Smooth muscle cell of the coronary artery (primary cell): Measurements from ENCODE around the gene PIGR. TPM values are rescaled to one million over a fixed set of nuclear protein-coding genes. Genes with fewer than 3 reads are reported as not detected.

ENCODE experiments used
- total RNA-seq: library from RNA; depleted of rRNA; stranded (reverse); fragments of >200 nt; gene quantifications from 2 replicates; pipeline ENCODE4 v1.2.3, GENCODE V29; 2014; ENCODE audit warnings: low replicate concordance

The PIGR gene
- total RNA-seq = not detected in 2 replicates

GRCh38 chr1:206946261-206946660, at the start of gene PIGR:
Gene PIGR, minus strand, starts transcription at chr1:206946466. Its CDS starts 5,935 bp downstream, at chr1:206940531.

DNA sequence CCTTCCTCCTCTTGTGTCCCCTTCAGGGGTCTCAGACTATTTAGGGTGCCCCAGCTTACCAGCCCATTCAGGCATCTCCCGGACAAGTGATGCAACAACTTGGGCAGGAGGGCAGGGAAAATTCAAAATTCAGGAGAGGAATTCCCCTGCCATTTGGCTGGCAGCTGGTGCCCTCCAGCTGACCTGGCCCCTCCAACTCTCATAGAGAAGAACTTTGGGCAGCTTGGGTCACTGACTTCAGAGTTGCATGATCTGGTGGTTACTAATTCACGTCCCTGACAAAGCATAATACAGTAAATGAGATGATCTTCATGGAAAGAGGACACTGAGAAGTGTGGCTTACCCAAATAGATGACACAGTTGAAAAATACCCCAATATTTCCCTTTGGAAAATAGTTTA, 24.2 kb upstream of the PIGR start, which contains the start of gene FCAMR:
TSS of gene FCAMR (minus strand) at position 15 of the 400 bp plus-strand sequence. CDS start 335 bp downstream, outside the sequence.

DNA sequence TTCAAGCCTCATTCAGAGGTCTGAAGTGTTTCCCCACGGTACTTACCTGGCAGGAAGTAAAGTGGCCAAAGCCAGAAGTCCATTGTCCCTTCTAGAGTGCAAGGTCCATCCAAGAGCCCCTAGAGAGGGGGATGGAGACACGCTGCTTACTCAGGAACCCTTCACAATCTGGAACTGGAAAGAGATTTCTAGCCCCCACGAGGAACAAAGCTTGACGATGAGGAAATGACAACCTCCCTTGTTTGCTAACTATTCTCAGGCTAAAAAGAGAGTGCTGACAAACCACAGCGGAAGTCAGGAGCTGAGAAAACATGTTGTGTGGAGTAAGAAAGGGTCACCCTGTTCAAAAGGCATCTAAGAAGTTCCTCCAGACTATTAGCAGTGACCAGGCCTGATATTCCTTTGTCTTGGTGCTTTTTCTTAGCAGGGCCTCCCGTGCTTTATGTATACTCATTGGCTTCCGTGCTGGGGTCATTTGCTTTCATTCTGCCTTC, 24.4 kb downstream of the PIGR start, which contains the start of gene FCMR:
TSS of gene FCMR (minus strand) at position 170 of the 494 bp plus-strand sequence. CDS start at position 83, 87 bp downstream.

GRCh38 chr1:206897175-206897574, 49.1 kb downstream of the PIGR start, which contains the start of gene IL24:
Gene IL24, plus strand, starts transcription at chr1:206897443. Its CDS starts 390 bp downstream, at chr1:206897833.

Other genes starting within 250 kb of the PIGR start
- not detected in 2 replicates for gene IL19, start 175.7 kb downstream of the PIGR start, total RNA-seq
- gene IL10, start 174.0 kb downstream of the PIGR start, total RNA-seq = not detected in 2 replicates
- not detected in 2 replicates for gene IL20, start 80.8 kb downstream of the PIGR start, total RNA-seq
- gene IL24, start 49.0 kb downstream of the PIGR start, total RNA-seq = not detected in 2 replicates
- gene FCMR, start 24.5 kb downstream of the PIGR start, total RNA-seq = not detected in 2 replicates
- not detected in 2 replicates for gene FCAMR, start 24.0 kb upstream of the PIGR start, total RNA-seq
- not detected in 2 replicates for gene C1orf116, start 86.3 kb upstream of the PIGR start, total RNA-seq
- 3.4 and 5.9 TPM in 2 replicates for gene YOD1, start 104.7 kb upstream of the PIGR start, total RNA-seq
- gene PFKFB2, start 106.8 kb upstream of the PIGR start, total RNA-seq = 5.6 and 5.7 TPM in 2 replicates
- not detected in 2 replicates for gene C4BPB, start 142.4 kb upstream of the PIGR start, total RNA-seq
- not detected in 2 replicates for gene C4BPA, start 157.8 kb upstream of the PIGR start, total RNA-seq